Astrocyte of the cerebellum (primary cell): Measurements from ENCODE around the gene STXBP5L.
"Not testable (repeated sequence)": the region's sequence is repeated elsewhere in the genome, so short reads cannot be mapped to it uniquely, and the experiment has no call there.

Experiments
- DNase-seq: peaks from one replicate; pipeline ENCODE4 v3.0.0-alpha.2; 2011; ENCODE audit warnings: low read depth
- H3K4me3 ChIP-seq: 2 replicates; pipeline ENCODE4 v1.5.1; 2011; ENCODE audit warnings: mild to moderate bottlenecking, low read depth, low read length, moderate library complexity
- CTCF ChIP-seq: IDR thresholded peaks from 2 replicates; pipeline ENCODE4 v1.5.1; 2012; ENCODE audit warnings: low read length, low read depth, moderate library complexity, mild to moderate bottlenecking; ENCODE audit errors: missing control alignments
- in situ Hi-C: cut with HindIII; loops from 2 replicates; pipeline ENCODE4 v1.10.0; 2017; ENCODE audit warnings: low sequenced_read_pairs

Gene STXBP5L

GRCh38 chr3:120892921-120893320, 15.1 kb upstream of the STXBP5L start:
- in situ Hi-C loops, result no loop called here
- no peak overlapping the region for H3K4me3 ChIP-seq
- DNase-seq, result no peak
- TF ChIP-seq CTCF, result no peak

- in situ Hi-C loops, result no loop called here
Measured at GRCh38 chr3:120894316-120895057, 13.5 kb upstream of the STXBP5L start.

GRCh38 chr3:120901716-120902115, 6.3 kb upstream of the STXBP5L start:
- in situ Hi-C loops, DNase-seq, H3K4me3 ChIP-seq: not testable (repeated sequence)

More at GRCh38 chr3:120894316-120895057, 13.5 kb upstream of the STXBP5L start:
- no peak for DNase-seq
- TF ChIP-seq CTCF, result no peak
- H3K4me3 ChIP-seq, result no peak overlapping the region

- in situ Hi-C loops, result no loop called here
- no peak overlapping the region for H3K4me3 ChIP-seq
Measured at GRCh38 chr3:120903221-120903620, 4.8 kb upstream of the STXBP5L start.

GRCh38 chr3:120907659-120908029, 361 bp upstream of the STXBP5L start:
- in situ Hi-C loops, result no loop called here
- peak overlapping the region; percentile 42 for H3K4me3 ChIP-seq
- no peak for TF ChIP-seq CTCF

More at GRCh38 chr3:120903221-120903620, 4.8 kb upstream of the STXBP5L start:
- no peak for TF ChIP-seq CTCF
- no peak for DNase-seq

GRCh38 chr3:120908795-120909601, 993 bp downstream of the STXBP5L start:
- DNase-seq, result no peak

More at GRCh38 chr3:120907659-120908029, 361 bp upstream of the STXBP5L start:
- DNase-seq, result no peak

More at GRCh38 chr3:120908795-120909601, 993 bp downstream of the STXBP5L start:
- in situ Hi-C loops, result no loop called here
- peak overlapping the region; percentile 42 for H3K4me3 ChIP-seq
- no peak for TF ChIP-seq CTCF
